GM20000 (cell line): ENCODE data around the gene NAGS.
"Not testable (repeated sequence)": the region's sequence is repeated elsewhere in the genome, so short reads cannot be mapped to it uniquely, and the experiment has no call there.

Experiments
- DNase-seq: peaks from one replicate; pipeline ENCODE4 v3.0.0; 2012; ENCODE audit warnings: low spot score
- CTCF ChIP-seq: IDR thresholded peaks from 2 replicates; pipeline ENCODE4 v1.5.1; 2012; ENCODE audit warnings: mild to moderate bottlenecking, control low read depth; ENCODE audit errors: extremely low read depth, missing control alignments

NAGS gene

GRCh38 chr17:44011876-44012275 lies 7.5 kb downstream of the NAGS start:
- no peak for DNase-seq
- TF ChIP-seq CTCF: no peak

DNA sequence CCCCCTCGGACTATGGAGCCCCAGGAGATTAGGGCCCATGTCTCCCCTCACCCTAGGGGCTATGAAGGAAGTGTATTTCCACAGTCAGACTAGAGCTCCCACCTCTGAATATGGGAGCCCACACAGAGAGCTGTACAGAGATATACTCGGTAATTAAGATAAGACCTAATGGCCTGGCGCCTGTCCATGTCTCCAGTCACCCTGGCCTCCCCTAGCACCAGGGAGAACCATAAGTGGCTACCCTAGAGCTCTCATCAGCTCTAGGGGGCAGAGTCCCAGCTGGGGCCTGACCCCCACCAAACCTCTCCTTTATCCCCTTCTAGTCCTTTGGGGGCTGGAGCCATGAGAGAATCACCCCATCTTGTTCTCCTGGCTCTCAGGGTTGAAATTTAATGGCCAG lies 8.0 kb downstream of the NAGS start:
- TF ChIP-seq CTCF: no peak
- DNase-seq: no peak

DNA sequence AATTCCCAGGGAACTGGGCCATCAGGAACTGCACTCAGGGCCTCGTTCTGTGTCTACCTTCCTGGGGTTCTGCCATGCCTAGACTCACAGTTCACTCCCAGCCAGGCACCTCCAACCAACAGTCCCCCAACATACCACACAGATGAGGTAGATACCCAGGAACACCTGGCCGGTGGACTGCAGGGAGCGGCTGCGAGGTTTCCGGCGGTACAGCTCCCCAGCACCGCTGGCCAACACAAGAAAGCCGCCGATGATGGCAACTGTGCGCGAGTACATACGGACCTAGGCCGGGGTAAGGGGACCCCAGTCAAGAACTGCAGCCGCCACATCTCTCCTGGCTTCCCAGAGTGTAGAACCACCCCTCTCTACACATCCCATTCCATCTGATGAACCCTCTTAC lies 8.5 kb downstream of the NAGS start:
- no peak for DNase-seq
- no peak for TF ChIP-seq CTCF

GRCh38 chr17:44014133-44014436 lies 9.7 kb downstream of the NAGS start:
- no peak for DNase-seq

DNA sequence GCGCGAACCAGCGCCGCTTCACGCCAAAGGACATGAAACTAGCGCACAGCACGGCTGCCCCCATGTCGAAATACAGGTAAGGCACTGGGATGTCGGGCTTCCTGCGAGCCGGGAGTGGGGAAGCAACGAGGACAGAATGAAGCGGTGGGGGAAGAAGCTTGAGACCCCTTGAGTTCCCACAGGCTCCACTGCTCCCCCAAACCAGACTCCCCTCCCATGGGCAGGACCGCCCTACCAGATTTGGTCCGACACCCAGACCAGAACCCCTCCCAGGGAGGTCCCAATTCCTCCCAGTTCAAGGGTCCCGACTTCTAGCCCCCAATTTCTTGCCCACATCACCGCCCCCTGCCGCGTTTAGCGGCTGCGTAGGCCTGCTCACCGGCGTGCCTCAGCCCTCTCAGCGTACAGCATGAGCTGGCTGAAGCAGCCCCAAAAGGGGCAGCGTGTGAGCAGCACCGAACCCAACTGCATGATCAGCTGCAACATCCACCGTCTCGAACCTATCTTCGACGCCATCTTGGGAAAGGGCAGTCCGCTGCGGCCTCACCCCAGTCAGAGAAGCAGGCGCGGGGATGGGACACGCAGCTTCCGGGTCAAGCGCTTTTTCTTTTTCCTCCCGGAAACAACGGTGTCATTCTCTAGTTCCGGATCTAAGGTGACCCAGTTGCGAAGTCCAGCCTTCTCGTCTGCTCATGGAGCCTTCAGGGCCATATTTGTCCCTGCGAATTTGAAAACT lies 10.2 kb downstream of the NAGS start, which contains the start of gene TMEM101:
Gene TMEM101 (minus strand): TSS at position 527 of the 736 bp plus-strand sequence. CDS start 11 bp downstream, at position 516.
- peak; percentile 94 for DNase-seq
- no peak for TF ChIP-seq CTCF

More at GRCh38 chr17:44014133-44014436, 9.7 kb downstream of the NAGS start:
- TF ChIP-seq CTCF: no peak

DNA sequence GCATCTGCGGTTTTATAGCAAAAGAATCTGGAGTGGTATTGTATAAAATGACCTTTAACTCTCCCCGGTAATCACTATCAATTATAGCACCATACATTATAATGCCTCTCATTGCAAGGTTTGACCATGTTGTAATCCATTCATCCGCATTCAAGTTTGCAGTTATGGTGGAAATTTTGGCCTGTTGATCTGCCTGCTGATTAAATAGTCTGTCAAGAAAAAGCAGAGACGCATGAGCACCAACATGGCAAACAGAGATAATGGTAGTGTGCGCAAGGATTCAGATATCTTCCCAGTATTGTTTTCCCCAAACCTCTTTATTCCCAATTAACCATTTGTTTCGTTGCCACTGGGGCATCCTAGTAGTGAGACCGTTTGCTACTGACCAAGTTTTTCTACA lies 16.8 kb downstream of the NAGS start:
- DNase-seq: not testable (repeated sequence)

DNA sequence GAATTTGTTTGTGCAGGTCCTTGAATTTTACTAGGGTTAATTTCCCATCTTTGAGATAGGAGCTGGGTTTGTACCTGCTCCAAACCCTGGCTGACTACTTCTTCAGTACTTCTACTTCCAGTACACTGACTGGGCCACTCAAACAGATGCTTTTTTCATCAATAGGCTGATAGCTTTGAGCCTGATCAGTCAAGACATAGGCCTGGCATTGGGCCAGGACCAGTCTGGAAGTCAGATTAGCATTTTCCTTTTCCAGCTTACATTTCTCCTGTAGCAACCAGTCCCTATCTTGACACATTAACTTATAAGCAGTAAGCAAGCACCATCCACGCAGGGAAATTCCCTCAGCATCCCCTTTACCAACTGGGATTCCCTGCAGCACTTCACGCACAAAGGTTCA lies 17.8 kb downstream of the NAGS start:
- TF ChIP-seq CTCF: no peak
- DNase-seq: no peak
